HG02840 (cell line): ENCODE results near the gene RANBP3.

Source experiments
- ATAC-seq: cut with Tn5 transposase; IDR thresholded peaks from one replicate; pipeline ENCODE4 v1.9.1; 2021; ENCODE audit warnings: mild to moderate bottlenecking, moderate library complexity, moderate number of reproducible peaks; ENCODE audit not compliant: unreplicated experiment, low FRiP score

RANBP3 gene

GRCh38 chr19:5954293-5954692 lies 23.6 kb downstream of the RANBP3 start:
- no peak for ATAC-seq

GRCh38 chr19:5953680-5954213 lies 24.2 kb downstream of the RANBP3 start:
- no peak for ATAC-seq

GRCh38 chr19:5953030-5953589 lies 24.8 kb downstream of the RANBP3 start:
- ATAC-seq, result no peak

GRCh38 chr19:5952193-5953029 lies 25.5 kb downstream of the RANBP3 start:
- ATAC-seq, result no peak

- ATAC-seq, result no peak
Observed at GRCh38 chr19:5951338-5951861, 26.5 kb downstream of the RANBP3 start.

GRCh38 chr19:5950741-5951140 lies 27.2 kb downstream of the RANBP3 start:
- no peak for ATAC-seq

GRCh38 chr19:5949792-5950305 lies 28.1 kb downstream of the RANBP3 start:
- no peak for ATAC-seq

- no peak for ATAC-seq
Observed at GRCh38 chr19:5948752-5949564, 29.0 kb downstream of the RANBP3 start.

- no peak for ATAC-seq
Observed at GRCh38 chr19:5947435-5947834, 30.5 kb downstream of the RANBP3 start.

GRCh38 chr19:5943623-5944022 lies 34.3 kb downstream of the RANBP3 start:
- no peak for ATAC-seq

GRCh38 chr19:5943045-5943444 lies 34.9 kb downstream of the RANBP3 start:
- no peak for ATAC-seq

GRCh38 chr19:5941673-5942072 lies 36.3 kb downstream of the RANBP3 start:
- ATAC-seq, result no peak

GRCh38 chr19:5940260-5941208 lies 37.4 kb downstream of the RANBP3 start:
- ATAC-seq, result no peak

GRCh38 chr19:5937550-5937949 lies 40.4 kb downstream of the RANBP3 start:
- ATAC-seq, result no peak

GRCh38 chr19:5936292-5936592 lies 41.7 kb downstream of the RANBP3 start:
- no peak for ATAC-seq

GRCh38 chr19:5935473-5936291 lies 42.3 kb downstream of the RANBP3 start:
- no peak for ATAC-seq

GRCh38 chr19:5934774-5935472 lies 43.0 kb downstream of the RANBP3 start:
- no peak for ATAC-seq

GRCh38 chr19:5934069-5934401 lies 43.9 kb downstream of the RANBP3 start:
- no peak for ATAC-seq
